Anterior cingulate cortex (tissue), 58 donors: ENCODE results near the gene CDC42EP1.
"Not testable (repeated sequence)": the region's sequence is repeated elsewhere in the genome, so short reads cannot be mapped to it uniquely, and the experiment has no call there.

Source experiments
- DNase-seq, 58 donors: peaks; one replicate each; lab custom pipeline; 2025; lab: John Stamatoyannopoulos, UW

The CDC42EP1 gene

GRCh38 chr22:37533995-37534394 lies 26.3 kb upstream of the CDC42EP1 start:
- DNase-seq: peak in 7 of 58 donors; percentile 10 to 44 (median 18)

- no peak for DNase-seq
Measured at GRCh38 chr22:37534445-37534844, 25.8 kb upstream of the CDC42EP1 start.

- DNase-seq: no peak
Measured at GRCh38 chr22:37535159-37535558, 25.1 kb upstream of the CDC42EP1 start.

- peak in 55 of 58 donors; percentile 53 to 94 (median 84) for DNase-seq
Measured at GRCh38 chr22:37538590-37539357, 21.5 kb upstream of the CDC42EP1 start.

- DNase-seq: not testable (repeated sequence)
Measured at GRCh38 chr22:37539790-37540189, 20.5 kb upstream of the CDC42EP1 start.

GRCh38 chr22:37542416-37542815 lies 17.9 kb upstream of the CDC42EP1 start:
- DNase-seq: not testable (repeated sequence)

- no peak for DNase-seq
Measured at GRCh38 chr22:37542959-37543358, 17.3 kb upstream of the CDC42EP1 start.

- DNase-seq: peak in 14 of 58 donors; percentile 7 to 57 (median 34)
Measured at GRCh38 chr22:37544955-37545702, 15.2 kb upstream of the CDC42EP1 start.

- DNase-seq: peak in 12 of 58 donors; percentile 13 to 62 (median 33)
Measured at GRCh38 chr22:37545703-37546436, 14.4 kb upstream of the CDC42EP1 start.

- DNase-seq: peak in 42 of 58 donors; percentile 21 to 78 (median 51)
Measured at GRCh38 chr22:37546437-37547250, 13.6 kb upstream of the CDC42EP1 start.

GRCh38 chr22:37547251-37547741 lies 13.0 kb upstream of the CDC42EP1 start:
- DNase-seq: peak in 2 of 58 donors; percentile 27 to 69

- peak in 53 of 58 donors; percentile 17 to 90 (median 73) for DNase-seq
Measured at GRCh38 chr22:37549704-37550059, 10.6 kb upstream of the CDC42EP1 start.

GRCh38 chr22:37550921-37551320 lies 9.4 kb upstream of the CDC42EP1 start:
- not testable (repeated sequence) for DNase-seq

- no peak for DNase-seq
Measured at GRCh38 chr22:37551981-37552380, 8.3 kb upstream of the CDC42EP1 start.

GRCh38 chr22:37552524-37553163 lies 7.6 kb upstream of the CDC42EP1 start:
- DNase-seq: peak in 1 of 58 donors; percentile 27

GRCh38 chr22:37553725-37554124 lies 6.6 kb upstream of the CDC42EP1 start:
- DNase-seq: no peak

- DNase-seq: no peak
Measured at GRCh38 chr22:37555029-37555428, 5.3 kb upstream of the CDC42EP1 start.

GRCh38 chr22:37556710-37557109 lies 3.6 kb upstream of the CDC42EP1 start:
- DNase-seq: no peak

- no peak for DNase-seq
Measured at GRCh38 chr22:37557321-37558001, 2.8 kb upstream of the CDC42EP1 start.
